Measurements from ENCODE around the gene TBCK. TPM values are rescaled to one million over a fixed set of nuclear protein-coding genes. Genes with fewer than 3 reads are reported as not detected.

Gene TBCK
- total RNA-seq, 1 experiment from 2014 or later = 19.7 TPM

- H3K27me3 Mint-ChIP-seq (ENCODE audit: unreplicated experiment) = no peaks in the 10 kb centered on the region
- H3K36me3 Mint-ChIP-seq (ENCODE audit: insufficient read depth, unreplicated experiment) = no peaks in the 10 kb centered on the region
- no peak overlapping the region for H3K27ac Mint-ChIP-seq (ENCODE audit: unreplicated experiment)
- H3K4me3 Mint-ChIP-seq (ENCODE audit: low read depth, unreplicated experiment) = no peak overlapping the region
- CTCF ChIA-PET = no interaction called here
- no peaks in the 10 kb centered on the region for H3K9me3 Mint-ChIP-seq (ENCODE audit: low read depth, unreplicated experiment)
- intact Hi-C loops (cut with micrococcal nuclease; ENCODE audit: unreplicated experiment) = loop anchor here (10.0 kb wide), 1 partner anchor 553 kb away; no protein-coding TSS in a partner anchor
- no peak for TF ChIP-seq CTCF (IDR thresholded peaks at IDR 0.05; ENCODE audit: unreplicated experiment)
- DNase-seq = no peak
- BruUV-seq (replicated peaks) = no TSS peak
- peaks cover 11% of the 10 kb centered on the region for H3K4me1 Mint-ChIP-seq (ENCODE audit: low read depth, unreplicated experiment)
Observed at GRCh38 chr4:106261980-106262379, 54.0 kb downstream of the TBCK start.

- H3K27me3 Mint-ChIP-seq (ENCODE audit: unreplicated experiment) = no peaks in the 10 kb centered on the region
- DNase-seq = no peak
- intact Hi-C loops (cut with micrococcal nuclease; ENCODE audit: unreplicated experiment) = no loop called here
- no peaks in the 10 kb centered on the region for H3K9me3 Mint-ChIP-seq (ENCODE audit: low read depth, unreplicated experiment)
- no TSS peak for BruUV-seq (replicated peaks)
- no peaks in the 10 kb centered on the region for H3K36me3 Mint-ChIP-seq (ENCODE audit: insufficient read depth, unreplicated experiment)
- CTCF ChIA-PET = no interaction called here
- no peak overlapping the region for H3K4me3 Mint-ChIP-seq (ENCODE audit: low read depth, unreplicated experiment)
- TF ChIP-seq CTCF (IDR thresholded peaks at IDR 0.05; ENCODE audit: unreplicated experiment) = no peak
- H3K4me1 Mint-ChIP-seq (ENCODE audit: low read depth, unreplicated experiment) = peaks cover 9% of the 10 kb centered on the region
- no peak overlapping the region for H3K27ac Mint-ChIP-seq (ENCODE audit: unreplicated experiment)
Observed at GRCh38 chr4:106258145-106259045, 57.6 kb downstream of the TBCK start.

GRCh38 chr4:106256190-106256589 lies 59.8 kb downstream of the TBCK start:
- Mint-ChIP-seq H3K27ac (ENCODE audit: unreplicated experiment) (no peak overlapping the region), H3K36me3 (ENCODE audit: insufficient read depth, unreplicated experiment) (peaks cover 5% of the 10 kb centered on the region), H3K4me1 (ENCODE audit: low read depth, unreplicated experiment) (peaks cover 20% of the 10 kb centered on the region), H3K4me3 (ENCODE audit: low read depth, unreplicated experiment) (no peak overlapping the region), H3K9me3 (ENCODE audit: low read depth, unreplicated experiment) (no peaks in the 10 kb centered on the region), H3K27me3 (ENCODE audit: unreplicated experiment) (no peaks in the 10 kb centered on the region)
- TF ChIP-seq CTCF (IDR thresholded peaks at IDR 0.05; ENCODE audit: unreplicated experiment) = no peak
- BruUV-seq (replicated peaks) = no TSS peak
- CTCF ChIA-PET = no interaction called here
- no peak for DNase-seq
- intact Hi-C loops (cut with micrococcal nuclease; ENCODE audit: unreplicated experiment) = no loop called here

GRCh38 chr4:106255195-106255594 lies 60.8 kb downstream of the TBCK start:
- no peak for TF ChIP-seq CTCF (IDR thresholded peaks at IDR 0.05; ENCODE audit: unreplicated experiment)
- H3K9me3 Mint-ChIP-seq (ENCODE audit: low read depth, unreplicated experiment) = no peaks in the 10 kb centered on the region
- H3K36me3 Mint-ChIP-seq (ENCODE audit: insufficient read depth, unreplicated experiment) = peaks cover 5% of the 10 kb centered on the region
- CTCF ChIA-PET = no interaction called here
- BruUV-seq (replicated peaks) = no TSS peak
- DNase-seq = no peak
- H3K27me3 Mint-ChIP-seq (ENCODE audit: unreplicated experiment) = no peaks in the 10 kb centered on the region
- intact Hi-C loops (cut with micrococcal nuclease; ENCODE audit: unreplicated experiment) = no loop called here
- peaks cover 20% of the 10 kb centered on the region for H3K4me1 Mint-ChIP-seq (ENCODE audit: low read depth, unreplicated experiment)
- H3K27ac Mint-ChIP-seq (ENCODE audit: unreplicated experiment) = no peak overlapping the region
- no peak overlapping the region for H3K4me3 Mint-ChIP-seq (ENCODE audit: low read depth, unreplicated experiment)
